Cardiac septum (tissue), 1 donor: Measurements from ENCODE around the gene PCSK1N. TPM values are rescaled to one million over a fixed set of nuclear protein-coding genes. Genes with fewer than 3 reads are reported as not detected.

Experiments used
- DNase-seq: peaks from one replicate; pipeline ENCODE4 v3.0.0-alpha.2; 2020; ENCODE audit warnings: low spot score
- intact Hi-C: fragments of 100-400 bp; cut with DNase I; formaldehyde crosslinking; loops from one replicate; pipeline ENCODE4 v1.14.0; 2022
- total RNA-seq: library from RNA; stranded (reverse); fragmentation: NEBNext Ultra II Directional; extraction: Animal tissue kit (Norgen Biotek cat#: 25700); gene quantifications from one replicate; pipeline ENCODE4 v1.2.1, GENCODE V29; 2021
- donor health status: DM: no; HTN: no; CAD: no.

The PCSK1N gene
- total RNA-seq, 1 donor from 2014 or later = 4.1 TPM

DNA sequence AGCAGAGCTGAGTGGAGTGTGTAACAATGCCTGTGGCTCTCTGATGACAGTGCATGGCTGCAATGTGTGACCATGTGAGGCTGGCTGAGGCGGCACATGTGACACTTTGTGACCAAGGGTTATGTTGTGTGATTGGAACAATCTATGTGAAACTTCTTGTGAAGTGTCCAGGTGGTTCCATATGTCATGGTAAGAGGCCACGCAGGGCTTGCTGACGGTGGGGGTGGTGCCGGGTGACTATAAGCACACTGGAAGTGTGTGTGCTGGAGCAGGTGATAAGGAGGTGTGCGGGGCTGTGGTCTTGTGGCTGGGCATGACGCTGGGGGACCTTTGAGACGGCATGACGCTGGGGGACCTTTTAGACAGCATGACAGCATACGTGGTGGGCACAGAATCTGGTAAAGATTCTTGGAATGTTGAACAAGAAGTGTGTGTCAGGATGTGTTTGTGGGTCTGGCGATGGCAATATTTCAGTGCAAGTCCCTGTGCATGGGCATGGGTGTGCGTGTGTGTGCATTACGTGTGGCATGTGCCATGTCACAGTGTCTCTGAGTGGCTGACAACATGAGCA, 41.0 kb downstream of the PCSK1N start:
- DNase-seq = no peak
- intact Hi-C loops = no loop called here

DNA sequence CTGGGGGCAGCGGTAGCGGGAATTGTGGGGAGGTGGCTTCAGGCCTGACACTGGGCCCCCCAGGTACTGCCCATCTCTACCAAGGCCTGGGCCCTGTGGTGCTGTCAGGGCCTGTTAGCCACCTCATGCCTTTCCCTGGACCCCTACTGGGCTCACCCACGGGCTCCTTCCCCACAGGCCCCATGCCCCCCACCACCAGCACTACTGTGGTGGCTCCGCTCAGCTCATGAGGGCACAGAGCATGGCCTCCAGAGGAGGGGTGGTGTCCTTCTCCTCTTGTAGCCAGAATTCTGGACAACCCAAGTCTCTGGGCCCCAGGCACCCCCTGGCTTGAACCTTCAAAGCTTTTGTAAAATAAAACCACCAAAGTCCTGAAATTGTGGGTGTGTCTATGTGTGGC, 41.5 kb downstream of the PCSK1N start:
- intact Hi-C loops = no loop called here
- no peak for DNase-seq

DNA sequence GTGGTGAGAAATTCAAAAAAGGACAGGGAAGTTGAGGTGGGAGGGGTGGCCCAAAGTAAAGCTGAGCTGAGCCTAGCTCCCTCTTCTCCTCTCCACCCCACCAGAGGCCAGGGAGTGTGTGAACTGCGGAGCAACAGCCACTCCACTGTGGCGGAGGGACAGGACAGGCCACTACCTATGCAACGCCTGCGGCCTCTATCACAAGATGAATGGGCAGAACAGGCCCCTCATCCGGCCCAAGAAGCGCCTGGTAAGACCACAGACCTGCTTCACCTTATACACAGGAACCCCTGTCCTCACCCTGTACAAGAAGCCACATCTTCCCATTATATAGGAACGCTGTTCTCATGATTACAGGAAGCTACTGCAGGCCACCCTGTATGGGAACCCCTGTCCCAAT, 43.2 kb downstream of the PCSK1N start:
- intact Hi-C loops = no loop called here
- DNase-seq = no peak

DNA sequence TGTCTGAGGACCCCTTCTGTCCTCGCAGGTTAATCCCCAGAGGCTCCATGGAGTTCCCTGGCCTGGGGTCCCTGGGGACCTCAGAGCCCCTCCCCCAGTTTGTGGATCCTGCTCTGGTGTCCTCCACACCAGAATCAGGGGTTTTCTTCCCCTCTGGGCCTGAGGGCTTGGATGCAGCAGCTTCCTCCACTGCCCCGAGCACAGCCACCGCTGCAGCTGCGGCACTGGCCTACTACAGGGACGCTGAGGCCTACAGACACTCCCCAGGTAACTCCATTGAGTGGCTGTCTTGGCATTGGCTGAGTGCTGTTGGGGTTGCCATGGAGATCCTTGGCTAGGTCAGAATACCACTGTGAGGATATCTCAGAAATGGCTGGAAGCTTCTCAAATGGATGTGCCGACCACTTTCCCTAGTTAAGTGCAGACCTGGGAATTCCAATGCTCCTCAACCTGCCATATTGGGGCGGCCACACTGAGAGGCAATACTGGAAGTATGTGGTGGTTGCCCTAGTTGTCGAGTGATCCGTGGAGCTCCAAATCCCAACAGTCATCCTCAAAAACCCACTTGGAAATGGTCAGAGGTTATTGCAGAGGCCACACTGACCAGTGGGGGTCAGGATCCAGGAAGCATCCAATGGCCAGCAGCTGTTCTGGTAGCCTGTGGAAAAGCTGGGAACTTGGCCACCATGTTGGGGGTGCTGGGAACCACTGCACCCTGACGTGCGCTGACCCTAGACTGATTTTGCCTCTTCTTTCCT, 44.2 kb downstream of the PCSK1N start:
- no peak for DNase-seq
- intact Hi-C loops = no loop called here

DNA sequence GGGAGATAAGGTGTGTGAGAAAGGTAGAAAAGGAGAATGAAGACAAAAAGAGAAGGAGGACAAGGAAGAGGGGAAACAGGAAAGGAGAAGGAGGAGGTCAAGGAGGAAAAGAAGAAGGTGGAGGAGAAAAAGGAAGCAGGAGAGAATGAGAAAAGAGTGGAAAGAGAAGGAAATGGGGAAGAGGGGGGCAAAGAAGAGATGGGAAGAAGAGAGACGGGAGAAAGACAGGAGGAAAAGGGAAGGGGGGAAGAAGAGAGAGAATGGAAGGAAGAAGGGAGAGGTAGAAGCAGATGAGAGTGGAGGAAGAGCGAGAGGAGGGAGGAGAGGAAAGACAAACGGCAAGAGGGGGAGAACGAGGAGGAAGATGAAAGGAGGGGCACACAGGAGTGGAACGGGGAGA, 44.9 kb downstream of the PCSK1N start:
- intact Hi-C loops = no loop called here
- DNase-seq = no peak

DNA sequence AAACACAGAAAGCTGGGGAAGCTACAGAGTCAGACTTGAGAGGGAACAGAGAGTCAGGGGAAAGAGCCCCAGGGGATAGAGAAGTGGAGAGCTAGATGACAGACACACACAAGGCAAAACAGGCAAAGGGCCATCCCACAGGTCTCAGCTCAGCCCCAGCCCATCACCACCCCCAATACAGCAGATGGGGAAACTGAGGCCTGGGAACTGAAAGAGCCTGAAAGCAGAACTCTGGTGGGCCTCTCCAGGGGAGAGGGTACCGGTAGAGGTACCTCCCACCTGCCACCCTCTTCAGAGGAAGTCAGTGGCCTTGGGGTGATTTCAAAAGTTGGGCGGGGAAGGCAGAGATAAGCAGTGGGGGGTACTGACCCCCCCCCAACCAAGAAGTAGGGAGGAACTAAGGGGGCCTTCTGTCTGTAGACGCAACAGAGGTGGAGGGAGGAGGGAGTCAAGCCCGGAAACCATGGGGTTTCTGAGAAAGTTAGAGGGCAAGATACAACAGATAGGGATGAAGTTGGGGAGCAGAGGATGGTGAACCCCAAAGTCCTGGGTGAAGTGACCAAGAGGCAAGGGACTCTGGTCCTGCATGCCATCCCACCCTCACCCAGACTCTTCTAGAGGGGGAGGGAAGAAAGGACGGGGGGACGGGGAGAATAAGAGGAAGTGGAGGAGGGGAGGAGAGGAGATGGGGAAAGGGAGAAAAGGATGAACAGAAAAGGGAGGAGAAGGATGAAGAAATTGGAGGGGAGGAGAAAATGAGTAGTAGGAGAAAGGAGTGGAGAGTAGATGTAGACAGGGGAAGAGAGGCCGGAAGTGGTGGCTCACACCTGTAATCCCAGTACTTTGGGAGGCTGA, 45.8 kb downstream of the PCSK1N start:
- no peak for DNase-seq
- intact Hi-C loops = no loop called here

DNA sequence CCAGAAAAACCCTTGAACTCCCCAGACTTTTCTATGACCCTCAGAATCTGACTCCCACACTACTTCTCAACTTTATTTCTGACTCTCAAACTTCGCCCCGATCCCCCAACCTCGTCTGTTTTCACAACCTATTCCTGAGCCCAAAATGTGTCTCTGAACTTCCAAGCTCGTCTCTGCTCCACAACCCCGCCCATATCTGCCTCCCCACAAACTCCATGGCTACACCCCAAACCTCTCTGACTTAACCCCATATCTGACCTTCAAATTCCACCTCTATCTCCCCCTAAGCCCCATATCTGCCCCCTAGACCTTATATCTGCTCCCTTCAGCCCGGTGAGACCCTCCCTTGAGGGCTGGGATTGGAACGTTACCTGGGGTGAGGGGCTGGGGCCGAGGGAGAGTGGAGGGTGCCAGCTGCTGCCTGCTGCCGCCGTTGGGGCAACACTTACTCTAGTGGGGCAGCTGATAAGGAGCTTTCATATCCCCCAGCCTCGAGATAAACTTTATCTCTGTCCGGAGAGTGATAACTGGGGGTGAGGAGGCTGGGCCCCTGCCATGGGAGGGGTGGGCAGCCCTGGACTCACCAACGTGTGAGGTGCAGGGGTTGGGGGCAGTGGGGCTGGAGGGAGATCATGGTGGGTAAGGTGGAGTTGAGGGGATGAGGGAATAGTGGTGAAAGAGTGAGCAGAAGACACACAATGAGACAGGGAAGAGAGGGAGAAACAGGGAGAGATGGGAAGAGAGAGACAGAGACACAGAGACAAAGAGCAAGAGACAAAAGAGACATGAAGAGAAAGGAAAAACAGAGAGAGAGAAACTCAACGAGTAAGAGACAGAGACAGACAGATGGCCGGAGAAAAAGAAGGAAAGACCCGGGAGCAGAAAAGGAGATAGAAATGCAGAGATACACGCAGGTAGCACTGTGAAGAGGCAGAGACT, 47.6 kb downstream of the PCSK1N start:
- intact Hi-C loops = no loop called here
- DNase-seq = no peak

DNA sequence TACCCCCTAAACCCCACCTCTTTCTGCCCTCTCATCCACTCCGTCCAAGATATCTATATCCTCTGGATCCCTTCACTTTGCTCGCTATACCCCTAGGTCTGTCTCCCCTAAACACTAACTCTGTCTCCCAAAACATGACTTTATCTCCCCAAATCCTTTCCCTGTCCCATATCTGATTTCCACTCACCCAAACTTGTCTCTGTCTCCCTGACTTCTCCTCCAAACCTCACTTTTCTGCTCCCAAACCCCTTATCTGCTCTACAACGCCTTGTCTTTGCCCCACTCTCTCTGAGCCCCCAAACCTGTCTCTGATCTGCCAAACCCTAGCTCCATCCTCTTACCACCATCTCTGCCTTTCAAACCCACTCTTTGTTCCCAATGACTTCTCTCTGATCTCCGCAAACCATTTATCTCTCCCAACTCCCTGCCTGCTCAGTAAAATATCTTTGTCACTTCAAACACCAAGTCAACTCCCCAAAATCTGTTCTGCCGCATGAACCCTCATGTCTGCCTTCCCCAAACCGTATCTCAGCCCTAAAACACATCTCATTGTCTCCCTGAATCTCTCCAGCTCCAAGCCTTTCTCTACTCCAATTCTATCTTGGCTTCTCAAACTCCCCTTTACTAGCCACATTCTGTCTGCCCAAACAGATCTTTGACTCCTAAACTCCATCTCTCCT, 48.4 kb downstream of the PCSK1N start:
- intact Hi-C loops = no loop called here
- DNase-seq = no peak

DNA sequence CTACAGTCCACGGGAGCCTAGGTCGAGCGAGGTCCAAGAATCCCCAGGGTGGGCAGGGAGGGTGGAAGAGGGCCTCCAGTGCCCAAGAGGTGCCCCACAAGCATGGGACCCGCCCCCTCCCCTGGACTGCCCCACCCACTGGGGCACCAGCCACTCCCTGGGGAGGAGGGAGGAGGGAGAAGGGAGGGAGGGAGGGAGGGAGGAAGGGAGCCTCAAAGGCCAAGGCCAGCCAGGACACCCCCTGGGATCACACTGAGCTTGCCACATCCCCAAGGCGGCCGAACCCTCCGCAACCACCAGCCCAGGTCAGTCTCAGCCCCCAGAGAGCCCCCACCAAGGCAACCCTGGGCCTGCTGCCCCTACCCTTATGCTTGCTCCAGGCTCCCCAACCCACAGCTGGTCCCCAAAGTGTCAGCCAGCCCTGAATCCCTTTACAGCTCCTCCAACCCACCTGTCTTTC, 49.0 kb downstream of the PCSK1N start, which contains the start of gene GATA1:
Gene GATA1, plus strand, starts transcription at position 250 of the 460 bp plus-strand sequence. CDS start 4,520 bp downstream, outside the sequence.
- intact Hi-C loops = no loop called here
- no peak for DNase-seq

DNA sequence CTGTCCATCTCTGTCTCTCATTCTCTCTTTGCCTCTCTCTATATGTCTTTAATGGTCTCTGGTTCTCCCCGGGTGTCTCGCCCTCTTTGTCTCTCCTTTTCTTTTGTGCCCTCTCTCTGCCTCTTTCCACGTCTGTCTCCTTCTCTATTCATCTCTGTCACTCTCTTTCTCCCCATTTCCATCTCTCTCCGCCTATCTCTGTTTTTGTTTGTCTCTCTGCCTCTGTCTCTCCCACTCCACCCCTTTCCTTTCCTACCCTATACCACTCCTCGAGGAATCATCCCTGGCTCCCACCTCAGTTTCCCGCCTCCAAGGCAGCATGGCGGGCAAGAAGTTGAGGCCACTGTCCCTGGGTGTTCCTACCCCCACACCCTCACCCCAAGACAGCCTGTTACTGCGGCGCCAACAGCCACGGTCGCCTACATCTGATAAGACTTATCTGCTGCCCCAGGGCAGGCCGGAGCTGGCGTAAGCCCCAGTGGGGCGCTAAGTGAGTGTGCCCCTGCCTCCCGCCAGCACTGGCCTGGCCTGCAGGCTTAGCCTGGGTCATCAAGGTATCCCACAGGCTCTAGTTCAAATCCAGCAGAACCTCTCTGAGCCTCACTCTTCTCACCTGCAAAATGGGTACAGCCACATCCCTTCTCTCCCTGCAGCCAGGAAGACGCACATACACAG, 49.7 kb downstream of the PCSK1N start:
- DNase-seq = no peak
- intact Hi-C loops = no loop called here

DNA sequence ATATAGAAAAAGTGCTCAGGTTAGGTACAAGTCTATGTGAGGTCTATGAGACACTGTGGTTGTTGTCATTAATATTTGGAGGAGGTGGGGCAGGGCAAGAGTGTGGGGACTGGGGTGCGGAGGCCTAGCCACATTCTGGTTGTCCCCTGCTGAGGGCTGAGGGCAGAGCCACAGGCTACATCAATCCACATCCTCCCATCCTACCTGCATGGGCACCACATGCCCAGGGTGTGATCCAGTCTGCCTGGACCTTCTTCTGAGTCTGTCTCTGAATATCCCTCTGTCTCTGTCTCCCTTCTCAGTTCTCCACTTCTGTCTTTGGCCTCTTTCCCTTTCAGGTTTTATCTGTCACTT, 50.2 kb downstream of the PCSK1N start:
- no peak for DNase-seq
- intact Hi-C loops = no loop called here

DNA sequence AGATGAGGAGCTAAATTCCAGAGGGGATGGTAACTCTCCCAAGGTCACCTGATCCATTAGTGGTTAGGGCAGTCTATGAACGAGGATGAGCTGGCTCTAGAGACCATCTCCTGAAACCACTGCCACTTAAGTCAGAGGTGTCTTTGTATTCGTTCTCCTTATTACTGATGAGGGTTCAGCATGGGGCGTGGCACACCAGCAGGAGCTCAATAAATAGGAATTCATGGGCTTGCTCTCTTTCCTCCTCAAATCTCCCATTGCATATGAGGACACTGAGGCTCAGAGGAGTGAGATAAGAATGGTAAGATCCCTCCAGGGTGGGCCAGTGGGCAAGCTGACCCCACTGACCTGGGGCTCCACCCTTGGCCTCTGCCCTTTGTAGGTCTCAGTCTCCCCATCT, 50.7 kb downstream of the PCSK1N start:
- intact Hi-C loops = no loop called here
- no peak for DNase-seq

DNA sequence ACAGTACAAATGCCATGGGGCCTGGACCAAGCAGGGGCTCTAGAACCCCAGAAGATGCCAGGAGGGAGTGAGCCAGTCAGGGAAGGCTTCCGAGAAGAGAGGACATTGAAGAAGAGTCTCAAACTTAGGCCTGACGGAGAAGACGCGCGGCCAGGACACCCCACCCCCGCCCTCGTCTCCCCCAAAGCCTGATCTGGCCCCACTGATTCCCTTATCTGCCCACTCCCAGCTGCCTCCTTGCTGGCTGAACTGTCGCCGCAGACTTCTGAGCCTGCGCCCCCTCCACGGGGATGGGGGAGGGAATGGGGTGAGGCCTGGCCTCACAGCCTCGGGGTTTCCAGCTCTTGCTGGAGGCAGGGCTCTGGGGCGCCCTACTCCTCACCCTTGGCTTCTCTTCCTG, 52.6 kb downstream of the PCSK1N start:
- DNase-seq = no peak
- intact Hi-C loops = no loop called here

DNA sequence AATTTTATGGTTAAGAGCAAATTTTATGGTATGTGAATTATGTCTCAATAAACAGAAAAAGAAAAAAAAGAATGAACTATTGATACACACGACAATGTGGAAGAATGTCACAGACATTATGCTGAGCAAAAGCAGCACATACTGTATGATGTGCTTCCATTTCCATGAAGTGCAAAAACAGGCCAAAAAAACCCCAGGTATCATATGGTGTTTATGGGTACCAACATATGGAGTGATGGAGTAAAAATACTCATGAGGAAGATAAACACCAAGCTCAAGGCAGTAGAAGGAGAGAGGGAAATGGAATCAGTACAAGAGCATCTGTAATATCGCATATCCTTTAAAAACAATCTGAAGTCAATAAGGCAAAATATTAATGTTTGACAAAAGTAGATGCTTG, 53.2 kb downstream of the PCSK1N start:
- DNase-seq = no peak
- intact Hi-C loops = no loop called here

DNA sequence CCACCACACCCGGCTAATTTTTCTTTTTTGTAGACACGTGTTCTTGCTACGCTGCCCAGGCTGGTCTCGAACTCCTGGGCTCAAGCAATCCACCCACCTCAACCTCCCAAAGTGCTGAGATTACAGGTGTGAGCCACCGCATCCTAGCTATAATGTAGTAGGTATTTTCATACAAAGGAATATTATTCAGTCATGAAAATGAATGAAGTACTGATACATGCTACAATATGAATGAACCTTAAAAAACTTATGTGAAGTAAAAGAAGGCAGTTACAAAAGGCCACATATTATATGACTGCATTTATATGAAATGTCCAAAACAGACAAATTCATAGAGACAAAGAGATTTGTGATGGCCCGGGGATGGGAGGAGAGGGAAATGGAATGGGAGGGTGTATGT, 53.7 kb downstream of the PCSK1N start:
- intact Hi-C loops = no loop called here

More for the DNA sequence above, 53.7 kb downstream of the PCSK1N start:
- no peak for DNase-seq
